HG03135 (cell line): Measurements from ENCODE around the gene EPHA7.

ENCODE experiments used
- ATAC-seq: cut with Tn5 transposase; IDR thresholded peaks from one replicate; pipeline ENCODE4 v1.9.1; 2021; ENCODE audit warnings: mild to moderate bottlenecking, moderate library complexity; ENCODE audit not compliant: unreplicated experiment

EPHA7 gene

DNA sequence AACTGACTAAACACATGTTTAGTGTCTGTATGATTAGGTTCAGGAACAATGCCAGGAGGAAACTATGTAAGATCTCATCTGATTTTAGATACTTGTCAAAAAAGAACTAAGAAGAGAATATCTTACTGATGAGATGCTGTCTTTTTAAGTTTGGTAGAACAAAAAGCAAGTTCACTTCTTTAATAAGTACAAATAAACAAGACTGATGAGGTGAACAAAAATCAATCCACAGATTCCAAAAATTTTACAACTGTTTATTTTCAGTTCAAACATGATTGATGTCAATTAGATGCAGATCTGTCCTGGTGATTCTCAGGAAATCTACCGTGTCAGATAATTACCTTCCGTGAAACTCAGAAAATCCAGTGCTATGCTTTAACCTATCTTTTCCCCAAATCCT lies 24.9 kb downstream of the EPHA7 start:
- no peak for ATAC-seq

DNA sequence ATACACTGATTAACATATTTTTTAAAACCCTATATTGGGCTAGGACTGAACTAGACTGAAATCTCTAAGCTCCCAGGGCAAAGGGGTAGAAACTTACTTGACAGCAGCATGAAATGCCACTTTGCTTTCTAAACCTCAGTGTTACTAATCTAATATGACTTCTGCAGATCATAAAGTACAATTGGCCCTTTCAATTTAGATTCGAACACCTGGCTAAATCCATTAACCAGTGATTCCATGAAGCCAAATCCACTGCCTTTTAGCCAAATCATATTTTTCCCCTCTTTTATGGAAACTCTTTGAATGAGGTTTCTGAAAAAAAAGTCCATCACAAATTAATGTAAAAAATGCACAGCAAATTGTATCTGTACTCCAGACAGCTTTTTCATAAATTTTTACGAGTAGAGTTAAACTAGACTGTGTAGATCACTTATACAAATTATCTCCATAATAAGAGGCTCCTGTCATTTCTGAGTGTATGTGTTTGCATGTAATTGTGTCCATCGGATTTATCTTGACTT lies 25.7 kb downstream of the EPHA7 start:
- ATAC-seq, result no peak

DNA sequence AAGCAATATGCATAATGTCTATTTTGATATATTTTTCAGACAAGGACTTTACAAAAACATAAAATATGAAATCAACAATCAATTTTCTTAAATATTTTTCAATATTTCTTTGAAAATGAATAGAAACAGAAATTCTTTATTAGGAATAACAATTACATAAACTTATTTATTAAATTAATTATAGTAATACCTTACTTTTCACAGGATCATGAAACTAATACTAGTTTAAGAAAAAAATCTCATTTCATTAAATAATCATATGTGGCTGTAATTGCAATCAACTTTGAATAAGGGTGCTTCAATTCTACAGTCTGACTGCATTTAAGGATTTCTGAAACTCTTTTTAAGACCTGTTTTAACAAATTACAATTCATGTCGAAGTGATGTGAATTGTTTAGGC lies 26.6 kb downstream of the EPHA7 start:
- no peak for ATAC-seq

DNA sequence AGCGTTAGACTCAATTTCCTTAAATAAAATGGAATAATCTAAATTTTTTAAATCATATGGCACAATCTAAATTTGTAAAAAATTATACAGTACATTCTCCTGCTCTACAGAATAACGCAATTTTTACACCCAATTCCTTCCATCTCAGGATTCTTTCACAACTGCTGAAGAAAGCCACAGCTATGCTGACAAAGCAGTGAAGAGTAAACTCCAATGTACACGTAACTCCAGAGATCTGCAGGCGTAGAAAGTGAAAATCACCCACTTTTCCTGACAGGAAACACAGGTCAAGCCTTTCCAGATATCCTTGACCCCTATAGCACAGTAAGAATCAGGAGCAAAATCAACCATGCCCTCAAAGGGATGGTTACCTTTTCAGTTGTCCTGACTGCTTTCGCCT lies 27.4 kb downstream of the EPHA7 start:
- ATAC-seq, result no peak

DNA sequence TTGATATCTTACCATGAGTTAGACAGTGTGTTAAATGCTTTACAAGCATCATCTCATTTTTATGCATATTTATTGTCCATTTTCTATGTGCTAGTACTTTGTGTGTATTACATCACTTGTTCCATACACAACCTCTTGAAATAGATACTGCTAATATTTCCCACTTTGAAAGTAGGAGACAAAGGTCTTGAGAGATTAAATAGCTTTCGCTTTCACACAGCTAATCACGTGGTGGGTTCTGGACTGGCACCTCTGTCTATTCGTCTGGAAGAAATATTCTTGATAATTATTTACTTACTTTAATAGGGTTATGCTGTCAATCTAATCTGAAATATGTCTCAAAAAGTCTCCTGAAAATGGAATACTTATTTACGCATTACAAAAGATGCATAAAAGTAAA lies 30.2 kb downstream of the EPHA7 start:
- no peak for ATAC-seq

DNA sequence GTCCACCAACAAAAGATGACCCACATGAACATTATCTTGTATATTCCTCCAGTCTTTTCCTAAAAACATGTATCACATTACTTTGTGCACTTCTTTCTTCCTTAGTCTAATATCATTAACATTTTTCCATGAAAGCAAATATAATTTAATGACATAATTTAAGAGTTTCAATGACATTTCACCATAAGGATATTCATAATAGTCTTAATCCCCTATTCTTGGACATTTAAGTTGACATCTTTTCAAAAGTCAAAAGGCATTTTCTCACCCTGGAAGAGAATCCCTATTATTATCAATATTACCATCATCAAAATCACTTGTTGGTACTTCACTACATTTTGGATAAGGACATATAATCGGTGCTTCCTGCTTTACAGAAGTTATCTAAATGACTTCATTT lies 31.3 kb downstream of the EPHA7 start:
- no peak for ATAC-seq

DNA sequence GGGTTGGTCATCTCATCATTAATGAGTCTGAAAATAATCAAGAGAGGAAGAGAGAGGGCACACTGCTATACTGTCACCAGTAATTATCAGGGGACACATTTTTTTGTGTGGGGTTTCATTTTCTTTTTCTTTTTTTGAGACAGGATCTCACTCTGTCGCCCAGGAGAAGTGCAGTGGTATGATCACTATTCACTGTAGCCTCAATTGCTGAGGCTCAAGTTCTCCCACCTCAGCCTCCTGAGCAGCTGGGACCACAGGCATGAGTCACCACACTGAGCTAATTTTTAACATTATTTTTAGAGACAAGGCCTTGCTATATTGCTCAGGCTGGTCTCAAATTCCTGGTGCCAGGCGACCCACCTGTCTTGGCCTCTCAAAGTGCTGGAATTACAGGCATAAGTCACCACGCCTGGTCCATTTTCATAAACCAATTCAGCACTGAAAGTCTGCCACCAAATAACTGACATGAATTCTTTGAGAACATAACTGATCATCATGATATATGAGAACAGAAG lies 43.3 kb downstream of the EPHA7 start:
- ATAC-seq, result no peak

DNA sequence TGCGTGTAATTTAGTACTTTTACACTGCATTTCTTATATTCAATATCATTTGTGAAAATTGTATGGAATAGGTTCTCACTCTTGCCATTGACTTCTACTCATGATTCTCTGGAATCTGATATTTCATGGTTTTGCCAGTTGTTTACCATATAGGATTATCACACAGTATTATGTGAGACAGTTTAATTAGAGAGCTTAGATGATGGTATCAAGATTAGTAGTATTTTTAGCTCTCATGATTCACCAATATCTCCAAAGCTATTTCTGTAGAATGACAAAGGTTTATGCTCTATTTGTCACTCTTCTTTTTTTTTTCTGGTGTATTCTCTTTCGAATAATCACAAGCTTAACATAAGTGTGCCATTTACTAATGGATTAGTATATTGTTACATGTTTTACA lies 45.9 kb downstream of the EPHA7 start:
- ATAC-seq, result no peak

DNA sequence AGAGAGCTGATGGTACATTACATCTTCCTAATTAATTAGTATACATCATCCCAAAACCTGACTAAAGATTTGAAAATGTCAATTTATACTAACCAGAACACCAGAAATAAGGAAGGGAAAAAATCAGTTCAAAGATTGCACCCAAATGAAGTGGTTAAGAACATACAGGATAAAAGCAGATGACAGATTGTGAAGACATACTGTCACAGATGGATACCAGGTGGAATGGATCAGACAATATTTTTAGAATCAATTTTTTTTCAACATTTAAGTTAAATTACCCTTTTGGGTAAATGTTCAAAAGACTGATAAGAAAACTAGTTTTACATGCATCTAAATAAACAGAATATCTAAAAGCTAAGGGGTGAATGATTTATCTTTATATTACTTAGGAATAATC lies 47.6 kb downstream of the EPHA7 start:
- ATAC-seq, result no peak

DNA sequence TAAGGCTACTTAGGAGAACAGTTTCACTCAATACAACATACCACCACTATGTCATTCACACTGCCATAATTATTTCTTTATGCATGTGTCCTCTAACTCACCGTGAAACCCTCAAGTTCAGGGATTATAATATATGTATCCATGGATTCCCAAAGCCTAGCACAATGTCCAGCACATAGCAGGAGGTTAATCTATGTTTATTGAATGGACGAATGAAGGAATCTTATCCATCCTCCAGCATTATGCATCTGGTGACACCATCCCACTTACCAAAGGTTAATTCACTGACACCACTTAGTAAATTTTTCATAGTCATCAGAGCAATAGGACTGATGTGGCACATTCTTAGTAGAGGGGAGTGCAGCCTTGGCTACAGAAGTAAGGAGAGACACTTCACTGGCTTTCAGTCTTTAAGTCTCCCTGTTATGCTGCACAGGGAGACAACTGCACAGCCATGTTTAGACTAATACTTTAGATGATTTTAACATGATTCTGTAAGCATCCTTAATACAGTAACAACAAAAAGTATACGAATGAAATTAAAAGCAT lies 49.7 kb downstream of the EPHA7 start:
- no peak for ATAC-seq

DNA sequence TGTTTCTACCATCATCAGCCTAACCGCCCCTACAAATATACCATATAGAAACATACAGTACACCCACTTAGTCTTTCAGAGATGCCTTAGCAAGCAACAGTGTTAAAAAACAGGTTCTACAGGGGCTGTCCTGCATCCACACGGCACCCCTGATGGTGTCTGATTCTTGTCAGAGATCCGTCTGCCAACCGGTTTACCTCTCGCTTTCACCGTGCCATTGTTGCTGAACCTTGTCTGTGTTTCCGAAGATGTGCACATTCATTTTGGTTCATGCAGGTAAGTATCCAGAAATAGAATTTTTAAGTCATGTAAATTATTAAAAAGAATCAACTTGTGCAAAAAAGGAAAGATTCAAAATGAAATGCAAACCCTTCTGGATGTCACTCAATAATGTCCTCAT lies 52.9 kb downstream of the EPHA7 start:
- no peak for ATAC-seq

DNA sequence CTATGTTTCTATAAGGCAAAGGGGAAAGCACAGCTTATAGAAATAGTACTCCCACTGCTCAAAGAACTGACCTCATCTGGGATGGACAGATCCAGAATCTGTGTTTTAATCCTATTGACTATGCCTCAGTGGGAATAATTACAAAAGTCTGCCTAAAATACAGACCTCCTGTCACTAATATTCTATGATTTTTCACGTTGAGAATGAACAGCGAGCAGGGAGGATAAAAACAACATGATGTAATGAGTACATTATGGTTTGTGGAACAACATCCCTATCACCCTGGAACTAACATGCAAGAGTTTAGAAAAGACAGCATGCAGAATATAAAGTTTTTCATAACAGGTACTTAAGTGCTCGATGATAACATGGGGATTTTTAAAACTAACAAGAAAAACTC lies 53.9 kb downstream of the EPHA7 start:
- no peak for ATAC-seq

DNA sequence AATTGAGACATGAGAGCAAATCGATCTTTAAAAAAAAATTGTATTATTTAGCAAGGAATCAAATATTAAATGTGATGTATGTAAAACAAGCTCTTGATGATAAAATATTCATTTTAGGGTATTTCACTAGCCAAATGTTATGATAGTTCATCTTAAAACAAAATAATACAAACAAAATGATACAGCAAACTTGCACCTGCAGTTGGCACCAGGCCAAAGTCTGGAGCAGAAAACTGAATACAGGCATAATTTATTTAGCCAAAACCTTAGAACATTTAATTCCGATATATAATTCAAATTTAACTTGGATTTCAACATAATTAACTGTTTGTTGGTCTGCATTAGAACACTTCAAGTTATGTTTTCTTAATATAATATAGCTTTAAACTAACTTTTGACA lies 60.9 kb downstream of the EPHA7 start:
- no peak for ATAC-seq

DNA sequence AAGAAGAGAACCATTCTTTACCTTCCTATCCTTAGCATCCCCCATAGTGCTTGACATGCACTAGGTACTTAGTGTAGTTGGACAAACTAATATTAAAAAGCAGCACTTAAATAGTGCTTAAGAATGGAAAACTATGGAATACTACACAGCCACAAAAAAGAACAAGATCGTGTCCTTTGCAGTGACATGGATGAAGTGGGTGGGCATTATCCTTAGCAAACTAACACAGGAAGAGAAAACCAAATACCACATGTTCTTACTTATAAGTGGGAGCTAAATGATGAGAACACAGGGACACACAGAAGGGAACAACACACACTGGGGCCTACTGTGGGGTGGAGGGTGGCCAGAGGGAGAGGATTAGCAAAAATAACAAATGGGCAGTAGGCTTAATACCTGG lies 66.8 kb downstream of the EPHA7 start:
- no peak for ATAC-seq

DNA sequence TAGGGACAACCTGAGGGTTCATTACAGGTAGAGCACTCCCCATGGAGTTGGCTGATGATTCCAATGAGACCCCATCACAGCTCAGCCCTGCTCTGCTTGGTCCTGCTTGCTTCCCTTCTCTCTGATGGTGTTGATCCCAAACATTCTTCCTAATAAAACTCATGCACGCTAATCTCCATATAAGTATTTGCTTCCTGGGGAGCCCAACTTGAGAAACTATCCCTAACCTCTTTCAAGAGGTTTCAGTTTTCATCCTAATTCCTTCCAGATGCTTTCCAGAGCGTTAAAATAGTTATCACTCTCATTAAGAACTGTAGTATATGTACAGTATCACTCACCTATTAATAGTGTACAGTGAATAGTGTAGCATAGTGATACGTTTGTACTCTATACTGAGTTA lies 68.1 kb downstream of the EPHA7 start:
- no peak for ATAC-seq

DNA sequence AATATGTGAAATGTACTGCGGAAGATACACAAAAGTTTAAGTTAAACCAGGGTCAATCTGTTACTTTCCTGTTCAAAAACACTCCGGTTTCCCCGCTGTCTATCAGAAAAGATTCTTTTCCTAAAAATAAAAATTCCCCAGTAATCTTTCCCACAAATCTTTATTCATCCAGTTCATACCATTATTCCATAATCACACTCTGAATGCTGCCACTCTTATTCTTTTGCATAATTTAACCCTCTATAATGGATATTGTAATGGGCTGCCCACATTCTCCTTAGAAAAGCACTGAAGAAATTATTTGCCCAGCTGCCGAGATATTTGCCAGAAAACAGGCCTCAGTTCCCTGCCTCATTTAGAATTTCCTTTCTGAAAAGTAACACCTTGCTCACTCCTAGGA lies 68.6 kb downstream of the EPHA7 start:
- ATAC-seq, result no peak

DNA sequence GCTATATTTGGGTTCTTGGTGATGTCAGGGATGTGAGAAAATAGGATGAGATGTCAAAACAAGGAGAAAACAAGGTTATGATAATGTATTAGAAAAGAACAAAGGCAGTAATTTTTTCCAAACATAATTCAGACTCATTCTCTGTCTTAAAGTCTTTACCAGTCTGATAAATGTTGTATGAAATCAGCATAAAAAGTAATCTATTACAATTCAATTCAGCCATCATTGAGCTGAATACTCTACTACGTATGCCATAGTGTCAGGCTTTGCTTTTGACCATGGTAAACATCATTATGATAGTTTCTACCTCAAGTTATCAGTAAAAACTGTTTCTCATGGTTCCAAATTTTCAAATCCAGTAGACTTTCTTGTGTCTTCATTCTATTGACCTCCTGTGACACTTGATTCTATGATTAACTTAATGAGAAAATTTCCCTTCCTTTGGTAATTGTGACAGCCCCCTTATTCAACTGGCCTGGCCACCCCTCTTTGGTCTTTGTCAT lies 75.0 kb downstream of the EPHA7 start:
- ATAC-seq, result no peak

DNA sequence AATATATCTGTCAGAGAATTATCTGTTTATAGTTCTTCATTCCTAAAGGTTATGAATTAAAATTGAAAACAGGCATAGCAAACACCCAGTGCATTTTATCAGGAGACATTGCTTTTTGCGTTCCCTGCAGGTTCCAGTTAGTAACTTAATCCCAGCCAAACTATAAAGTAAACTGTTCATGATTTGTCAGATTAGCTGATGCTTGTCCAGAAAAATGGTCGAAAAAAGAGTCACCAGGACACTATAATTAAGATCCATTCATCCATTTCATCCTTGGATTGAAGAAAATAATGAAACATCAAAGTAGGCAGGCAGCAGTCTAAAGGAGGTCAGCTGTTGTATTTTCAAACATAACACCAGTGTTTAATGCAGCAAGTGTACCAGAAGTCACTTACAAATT lies 75.9 kb downstream of the EPHA7 start:
- ATAC-seq, result no peak

DNA sequence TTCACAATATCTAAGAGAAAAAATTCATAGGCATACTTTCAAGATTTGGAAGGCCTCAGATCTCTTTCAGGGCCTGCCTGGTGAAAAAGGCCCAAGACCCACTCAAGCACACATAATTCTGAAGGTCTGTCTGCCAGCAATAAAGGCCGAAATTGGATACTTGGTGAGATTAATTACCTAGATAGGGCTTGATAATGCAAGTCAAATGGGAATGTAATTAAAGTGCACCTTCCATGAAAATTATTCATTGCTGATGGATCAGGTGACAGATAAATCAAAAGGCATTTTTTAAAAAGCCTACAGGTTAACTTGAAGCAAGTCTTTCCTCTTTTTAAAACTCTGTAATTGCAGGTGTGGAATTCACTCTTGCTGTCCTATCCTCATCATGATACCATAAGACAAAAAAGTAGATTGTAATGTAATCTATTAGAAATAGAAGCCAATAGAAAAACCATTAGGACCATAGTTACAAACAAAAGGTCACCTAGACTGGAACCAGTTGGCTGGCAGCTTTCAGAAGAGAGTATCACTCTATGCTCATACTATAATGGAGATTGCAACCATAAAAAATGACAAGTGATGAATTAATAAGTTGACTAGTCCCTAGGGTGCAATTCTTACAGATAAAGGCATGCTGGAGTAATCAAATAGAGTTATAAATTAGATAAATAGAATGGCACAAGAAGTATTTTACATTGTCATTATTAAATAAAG lies 77.3 kb downstream of the EPHA7 start:
- no peak for ATAC-seq

DNA sequence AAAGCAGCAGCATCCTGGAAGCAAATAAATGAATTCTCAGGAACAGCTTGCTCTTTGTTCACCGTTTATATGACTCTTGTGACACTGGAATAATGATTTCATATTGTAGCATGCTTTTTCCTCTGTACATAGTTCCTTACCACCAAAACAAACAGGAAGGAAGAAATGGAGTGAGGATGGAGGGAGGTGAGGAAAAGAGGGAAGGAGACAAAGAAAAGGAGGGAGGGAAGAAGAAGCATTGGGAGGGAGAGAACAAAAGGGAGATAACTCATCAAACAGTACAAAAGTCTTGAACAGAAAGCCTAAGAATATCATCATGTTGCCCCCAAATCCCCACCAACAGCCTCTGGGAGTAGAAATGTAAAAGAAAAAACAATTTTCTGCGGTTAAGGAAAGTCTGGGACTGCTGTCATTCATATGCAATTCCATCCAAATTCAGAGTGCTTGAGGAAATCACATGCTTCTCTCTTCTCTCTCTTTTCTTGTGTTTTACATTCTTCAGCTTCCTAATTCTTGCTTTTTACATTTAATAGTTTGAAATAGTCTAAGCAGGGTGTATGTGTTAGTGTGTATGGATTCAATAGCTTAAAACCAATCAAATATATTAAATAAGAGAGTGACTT lies 81.5 kb downstream of the EPHA7 start:
- no peak for ATAC-seq

DNA sequence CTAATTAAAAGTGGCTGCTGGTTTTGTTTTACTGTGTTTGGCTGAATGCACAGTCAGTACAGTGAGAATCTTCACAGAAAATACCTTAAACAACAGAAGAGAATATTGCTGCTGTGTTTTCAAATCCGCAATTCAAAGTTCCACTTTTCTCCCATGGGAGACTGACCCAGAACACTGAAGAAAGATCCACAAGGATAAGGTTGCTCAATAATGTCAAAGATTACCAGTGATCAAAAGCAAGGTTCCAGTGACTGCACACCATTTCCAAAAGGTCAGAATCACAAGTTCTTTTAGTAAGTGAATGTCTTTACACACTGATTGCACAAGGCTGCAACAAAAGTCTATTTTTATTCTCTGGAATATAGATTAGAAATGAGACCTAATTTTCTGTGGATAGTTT lies 82.3 kb downstream of the EPHA7 start:
- no peak for ATAC-seq
